Measurements from ENCODE around the gene CPEB1. TPM values are rescaled to one million over a fixed set of nuclear protein-coding genes. Genes with fewer than 3 reads are reported as not detected.

CPEB1 gene
- 1 to 10 TPM; 2.2 to 3.0 (median 2.5) TPM for polyA plus RNA-seq (ENCODE audit: insufficient read length in 3 of 3)

- DNase-seq (ENCODE audit: low read depth in 3 of 3, low spot score in 2 of 3), result no peak
These were observed at the start of gene CPEB1 for GRCh38 chr15:82647045-82647834. CPEB1 (minus strand) TSS chr15:82647363; CDS start chr15:82628459, 18,904 bp downstream.

- no peak for DNase-seq (ENCODE audit: low read depth in 3 of 3, low spot score in 2 of 3)
These were observed 45.0 kb upstream of the CPEB1 start for GRCh38 chr15:82692171-82692570.

GRCh38 chr15:82689147-82689546 is 42.0 kb upstream of the CPEB1 start:
- no peak for DNase-seq (ENCODE audit: low read depth in 3 of 3, low spot score in 2 of 3)

- DNase-seq (ENCODE audit: low read depth in 3 of 3, low spot score in 2 of 3), result no peak
These were observed 41.5 kb upstream of the CPEB1 start for GRCh38 chr15:82688691-82689090.

- no peak for DNase-seq (ENCODE audit: low read depth in 3 of 3, low spot score in 2 of 3)
These were observed 34.2 kb upstream of the CPEB1 start for GRCh38 chr15:82681371-82681770.

- DNase-seq (ENCODE audit: low read depth in 3 of 3, low spot score in 2 of 3), result peak; percentile 40 to 51 (median 40)
These were observed 33.3 kb upstream of the CPEB1 start for GRCh38 chr15:82680200-82681102.

- no peak for DNase-seq (ENCODE audit: low read depth in 3 of 3, low spot score in 2 of 3)
These were observed 32.5 kb upstream of the CPEB1 start for GRCh38 chr15:82679626-82680199.

- DNase-seq (ENCODE audit: low read depth in 3 of 3, low spot score in 2 of 3), result no peak
These were observed 30.7 kb upstream of the CPEB1 start for GRCh38 chr15:82677720-82678323.

- DNase-seq (ENCODE audit: low read depth in 3 of 3, low spot score in 2 of 3), result no peak
These were observed 27.7 kb upstream of the CPEB1 start for GRCh38 chr15:82674873-82675272.

GRCh38 chr15:82670699-82671098 is 23.5 kb upstream of the CPEB1 start:
- DNase-seq (ENCODE audit: low read depth in 3 of 3, low spot score in 2 of 3), result no peak

- no peak for DNase-seq (ENCODE audit: low read depth in 3 of 3, low spot score in 2 of 3)
These were observed 19.4 kb upstream of the CPEB1 start for GRCh38 chr15:82666606-82667005.

GRCh38 chr15:82664021-82664420 is 16.9 kb upstream of the CPEB1 start:
- DNase-seq (ENCODE audit: low read depth in 3 of 3, low spot score in 2 of 3), result no peak

- DNase-seq (ENCODE audit: low read depth in 3 of 3, low spot score in 2 of 3), result peak in 1 of 3 donors; percentile 61
These were observed 16.0 kb upstream of the CPEB1 start for GRCh38 chr15:82663186-82663600.

GRCh38 chr15:82662641-82663040 is 15.5 kb upstream of the CPEB1 start:
- DNase-seq (ENCODE audit: low read depth in 3 of 3, low spot score in 2 of 3), result no peak

GRCh38 chr15:82660378-82660777 is 13.2 kb upstream of the CPEB1 start:
- DNase-seq (ENCODE audit: low read depth in 3 of 3, low spot score in 2 of 3), result no peak

- no peak for DNase-seq (ENCODE audit: low read depth in 3 of 3, low spot score in 2 of 3)
These were observed 9.6 kb upstream of the CPEB1 start for GRCh38 chr15:82656641-82657266.

GRCh38 chr15:82655606-82656005 is 8.4 kb upstream of the CPEB1 start:
- DNase-seq (ENCODE audit: low read depth in 3 of 3, low spot score in 2 of 3), result no peak

GRCh38 chr15:82653483-82654168 is 6.5 kb upstream of the CPEB1 start:
- DNase-seq (ENCODE audit: low read depth in 3 of 3, low spot score in 2 of 3), result no peak

- no peak for DNase-seq (ENCODE audit: low read depth in 3 of 3, low spot score in 2 of 3)
These were observed 4.5 kb upstream of the CPEB1 start for GRCh38 chr15:82651708-82652107.
